Astrocyte (in vitro differentiated cells and primary cell): ENCODE data around the gene ZDHHC11.

ENCODE experiments used
- EZH2 ChIP-seq: IDR thresholded peaks from 2 replicates; pipeline ENCODE4 v1.6.1; 2012; ENCODE audit warnings: mild to moderate bottlenecking, low read length, inconsistent platforms; ENCODE audit not compliant: insufficient read depth
- TF ChIP-seq, protein P1 (sequence below): IDR thresholded peaks from 2 replicates; pipeline ENCODE4 v1.5.1; 2011; ENCODE audit warnings: low read depth, mild to moderate bottlenecking, inconsistent platforms, low read length, moderate library complexity; ENCODE audit not compliant: insufficient read depth

DNA sequence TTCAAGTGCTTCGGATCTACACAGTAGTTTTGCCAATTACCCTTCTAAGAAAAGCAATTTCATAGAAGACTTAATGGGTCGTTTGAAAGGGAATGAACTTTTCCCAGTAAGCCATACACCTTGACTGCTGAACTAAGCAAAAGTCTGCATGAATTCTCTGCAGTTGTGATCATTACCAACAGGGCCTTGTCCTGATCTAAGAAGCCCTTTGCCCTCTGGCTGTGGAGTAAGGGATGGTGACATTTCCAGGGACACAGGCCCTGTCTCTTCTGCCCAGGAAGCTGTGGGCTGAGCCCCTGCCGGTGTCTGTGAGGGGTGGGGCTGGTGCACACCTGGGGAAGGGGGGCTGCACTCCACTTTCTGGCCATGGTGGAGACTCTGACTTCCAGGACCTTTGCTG, 30.5 kb downstream of the ZDHHC11 start:
- TF ChIP-seq, protein P1, sequence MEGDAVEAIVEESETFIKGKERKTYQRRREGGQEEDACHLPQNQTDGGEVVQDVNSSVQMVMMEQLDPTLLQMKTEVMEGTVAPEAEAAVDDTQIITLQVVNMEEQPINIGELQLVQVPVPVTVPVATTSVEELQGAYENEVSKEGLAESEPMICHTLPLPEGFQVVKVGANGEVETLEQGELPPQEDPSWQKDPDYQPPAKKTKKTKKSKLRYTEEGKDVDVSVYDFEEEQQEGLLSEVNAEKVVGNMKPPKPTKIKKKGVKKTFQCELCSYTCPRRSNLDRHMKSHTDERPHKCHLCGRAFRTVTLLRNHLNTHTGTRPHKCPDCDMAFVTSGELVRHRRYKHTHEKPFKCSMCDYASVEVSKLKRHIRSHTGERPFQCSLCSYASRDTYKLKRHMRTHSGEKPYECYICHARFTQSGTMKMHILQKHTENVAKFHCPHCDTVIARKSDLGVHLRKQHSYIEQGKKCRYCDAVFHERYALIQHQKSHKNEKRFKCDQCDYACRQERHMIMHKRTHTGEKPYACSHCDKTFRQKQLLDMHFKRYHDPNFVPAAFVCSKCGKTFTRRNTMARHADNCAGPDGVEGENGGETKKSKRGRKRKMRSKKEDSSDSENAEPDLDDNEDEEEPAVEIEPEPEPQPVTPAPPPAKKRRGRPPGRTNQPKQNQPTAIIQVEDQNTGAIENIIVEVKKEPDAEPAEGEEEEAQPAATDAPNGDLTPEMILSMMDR: no peak
- TF ChIP-seq EZH2: no peak
